Breast epithelium (tissue), 3 donors: ENCODE data around the gene ANKRD65.

Experiments
- POLR2A ChIP-seq: fragments of 450-650 bp; IDR thresholded peaks from one replicate; pipeline ENCODE4 v1.6.1; 2016; ENCODE audit warnings: antibody characterized with exemption, mild to moderate bottlenecking, moderate library complexity
- TF ChIP-seq, protein P1 (sequence below), 3 donors: fragments of 450-650 bp; IDR thresholded peaks; one replicate each; pipeline ENCODE4 v1.5.1; 2016 to 2017; ENCODE audit warnings: antibody characterized with exemption in 3 of 3, mild to moderate bottlenecking in 3 of 3, moderate library complexity in 3 of 3

DNA sequence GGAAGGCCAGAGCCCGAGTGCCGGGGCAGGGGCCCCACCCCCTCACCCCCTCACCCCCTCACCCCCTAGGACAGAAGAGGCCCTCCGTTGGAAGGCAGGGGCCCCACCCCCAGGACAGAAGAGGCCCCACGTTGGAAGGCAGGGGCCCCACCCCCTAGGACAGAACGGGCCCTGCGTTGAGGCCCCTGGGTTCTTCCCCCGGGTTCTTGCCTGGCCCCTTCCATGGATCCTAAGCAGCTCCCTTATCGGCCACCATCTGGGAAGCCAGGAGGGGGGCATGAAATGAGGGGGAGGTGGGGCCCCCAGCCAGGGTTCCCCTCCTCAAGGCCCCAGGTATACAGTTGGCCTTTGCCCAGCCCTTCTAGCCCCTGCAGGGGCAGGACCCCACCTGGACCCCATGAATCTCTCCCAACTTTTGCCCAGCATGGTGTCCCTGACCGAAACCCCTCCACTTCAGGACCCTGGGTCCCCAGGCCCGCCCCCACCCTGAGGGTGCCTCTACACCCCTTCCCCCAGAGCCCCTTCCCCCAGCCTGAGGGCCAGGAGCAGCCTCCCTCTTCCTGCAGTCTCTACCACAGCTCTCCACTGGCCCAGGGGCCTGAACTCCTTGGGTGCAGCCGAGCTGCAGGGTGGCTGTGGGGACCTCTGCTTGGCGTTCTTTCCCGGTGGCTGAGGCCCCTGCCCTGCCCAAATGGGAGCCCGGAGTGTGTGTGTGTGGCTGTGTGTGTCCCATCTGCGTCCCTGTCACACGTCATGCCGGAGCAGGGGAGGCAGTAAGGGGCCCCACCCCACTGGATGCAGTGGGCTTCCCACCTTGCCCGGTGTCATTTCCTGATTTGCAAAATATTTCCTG is 10.1 kb upstream of the ANKRD65 start:
- TF ChIP-seq, protein P1, sequence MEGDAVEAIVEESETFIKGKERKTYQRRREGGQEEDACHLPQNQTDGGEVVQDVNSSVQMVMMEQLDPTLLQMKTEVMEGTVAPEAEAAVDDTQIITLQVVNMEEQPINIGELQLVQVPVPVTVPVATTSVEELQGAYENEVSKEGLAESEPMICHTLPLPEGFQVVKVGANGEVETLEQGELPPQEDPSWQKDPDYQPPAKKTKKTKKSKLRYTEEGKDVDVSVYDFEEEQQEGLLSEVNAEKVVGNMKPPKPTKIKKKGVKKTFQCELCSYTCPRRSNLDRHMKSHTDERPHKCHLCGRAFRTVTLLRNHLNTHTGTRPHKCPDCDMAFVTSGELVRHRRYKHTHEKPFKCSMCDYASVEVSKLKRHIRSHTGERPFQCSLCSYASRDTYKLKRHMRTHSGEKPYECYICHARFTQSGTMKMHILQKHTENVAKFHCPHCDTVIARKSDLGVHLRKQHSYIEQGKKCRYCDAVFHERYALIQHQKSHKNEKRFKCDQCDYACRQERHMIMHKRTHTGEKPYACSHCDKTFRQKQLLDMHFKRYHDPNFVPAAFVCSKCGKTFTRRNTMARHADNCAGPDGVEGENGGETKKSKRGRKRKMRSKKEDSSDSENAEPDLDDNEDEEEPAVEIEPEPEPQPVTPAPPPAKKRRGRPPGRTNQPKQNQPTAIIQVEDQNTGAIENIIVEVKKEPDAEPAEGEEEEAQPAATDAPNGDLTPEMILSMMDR (IDR thresholded peaks at IDR 0.05) = no peak
- no peak for TF ChIP-seq POLR2A
